NCI-H187 treated with DMSO at 0.1 percent for 48 hours (cell line): ENCODE data around the gene MYEOV.

Experiments
- DNase-seq: peaks from one replicate; lab custom pipeline; 2025; lab: John Stamatoyannopoulos, UW

MYEOV gene

DNA sequence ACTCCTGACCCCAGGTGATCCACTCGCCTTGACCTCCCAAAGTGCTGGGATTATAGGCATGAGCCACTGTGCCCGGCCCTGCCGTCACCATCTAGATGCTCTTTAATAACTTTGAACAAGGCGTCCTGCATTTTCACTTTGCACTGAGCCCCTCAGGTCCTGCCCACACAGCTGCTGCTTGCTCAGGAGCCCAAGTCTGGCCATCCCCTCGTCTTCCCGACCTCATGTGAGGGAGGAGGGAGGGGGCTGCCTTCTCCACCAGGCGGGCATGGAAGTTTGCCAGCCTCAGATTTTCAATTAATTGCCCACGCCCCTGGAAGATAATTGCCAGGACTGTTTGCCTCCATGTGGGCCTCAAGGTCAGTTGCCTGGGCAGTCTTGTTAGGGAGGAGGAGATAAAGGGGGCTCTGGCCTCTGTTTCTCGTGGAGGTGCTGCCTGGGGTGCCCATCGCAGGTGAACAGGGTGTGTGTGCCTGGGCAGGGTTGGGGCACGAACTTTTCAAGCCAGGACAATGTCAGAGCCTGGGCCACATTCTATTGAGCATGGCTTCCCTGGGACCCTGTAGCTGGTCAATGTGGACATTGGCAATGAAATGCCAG lies 27.9 kb upstream of the MYEOV start:
- no peak for DNase-seq

DNA sequence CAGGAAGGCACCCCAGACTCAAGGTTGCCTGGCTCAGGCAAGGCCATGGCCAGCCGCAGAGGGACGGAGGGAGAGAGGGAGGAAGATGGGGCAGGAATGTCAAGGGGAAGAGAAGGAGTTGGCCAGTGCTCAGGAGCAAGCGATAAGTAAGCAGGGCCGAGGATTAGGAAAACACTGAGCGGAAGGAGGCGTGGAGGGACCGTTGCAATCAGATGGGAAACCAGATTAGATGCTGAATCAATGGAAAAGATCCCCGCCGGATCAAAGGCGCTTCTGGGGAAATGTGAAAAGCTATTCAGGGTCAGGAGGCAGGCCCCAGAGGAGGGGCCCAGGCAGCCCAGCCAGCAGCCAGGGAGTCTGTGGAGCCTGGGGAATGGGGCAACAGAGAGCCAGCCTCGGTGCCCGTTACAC lies 26.6 kb upstream of the MYEOV start:
- no peak for DNase-seq

DNA sequence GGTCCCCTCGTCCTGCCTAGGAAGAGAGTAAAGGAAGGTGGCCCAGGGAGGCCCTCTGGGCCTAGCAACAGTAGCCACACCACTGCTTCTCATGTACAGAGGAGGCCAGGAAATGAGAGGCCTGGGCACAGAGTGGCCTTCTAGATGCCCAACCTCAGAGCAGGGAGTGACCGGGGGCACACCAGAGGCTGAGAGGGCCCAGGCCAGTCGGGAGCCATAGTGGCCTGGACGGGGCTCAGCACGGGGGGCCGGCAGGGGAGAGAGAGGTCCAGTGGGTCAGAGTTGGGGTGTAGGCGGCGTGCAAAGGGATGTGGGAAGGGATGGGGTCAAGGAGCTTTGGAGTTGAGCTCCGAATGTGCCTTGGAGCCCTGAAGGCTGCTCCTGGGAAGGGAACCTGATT lies 25.0 kb upstream of the MYEOV start:
- DNase-seq: no peak

DNA sequence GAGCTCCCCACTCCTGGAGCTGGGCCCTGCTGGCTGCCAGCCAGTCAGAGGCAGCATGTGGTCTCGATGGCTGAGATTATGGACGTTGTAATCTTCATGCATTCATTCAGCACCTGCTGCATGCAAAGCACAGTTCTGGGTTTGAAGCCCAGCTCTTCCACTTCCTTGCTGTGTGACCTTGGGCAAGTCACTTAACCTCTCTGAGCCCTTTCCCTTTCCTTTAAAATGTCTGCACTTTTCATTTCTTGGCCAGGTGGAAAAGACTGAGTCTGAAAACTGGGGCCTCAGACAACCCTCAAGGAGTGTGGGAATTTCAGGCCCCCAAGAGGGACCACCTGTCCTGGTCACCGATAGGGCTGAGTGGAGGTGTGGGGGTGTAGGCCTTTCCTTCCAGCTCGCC lies 24.6 kb upstream of the MYEOV start:
- no peak for DNase-seq

DNA sequence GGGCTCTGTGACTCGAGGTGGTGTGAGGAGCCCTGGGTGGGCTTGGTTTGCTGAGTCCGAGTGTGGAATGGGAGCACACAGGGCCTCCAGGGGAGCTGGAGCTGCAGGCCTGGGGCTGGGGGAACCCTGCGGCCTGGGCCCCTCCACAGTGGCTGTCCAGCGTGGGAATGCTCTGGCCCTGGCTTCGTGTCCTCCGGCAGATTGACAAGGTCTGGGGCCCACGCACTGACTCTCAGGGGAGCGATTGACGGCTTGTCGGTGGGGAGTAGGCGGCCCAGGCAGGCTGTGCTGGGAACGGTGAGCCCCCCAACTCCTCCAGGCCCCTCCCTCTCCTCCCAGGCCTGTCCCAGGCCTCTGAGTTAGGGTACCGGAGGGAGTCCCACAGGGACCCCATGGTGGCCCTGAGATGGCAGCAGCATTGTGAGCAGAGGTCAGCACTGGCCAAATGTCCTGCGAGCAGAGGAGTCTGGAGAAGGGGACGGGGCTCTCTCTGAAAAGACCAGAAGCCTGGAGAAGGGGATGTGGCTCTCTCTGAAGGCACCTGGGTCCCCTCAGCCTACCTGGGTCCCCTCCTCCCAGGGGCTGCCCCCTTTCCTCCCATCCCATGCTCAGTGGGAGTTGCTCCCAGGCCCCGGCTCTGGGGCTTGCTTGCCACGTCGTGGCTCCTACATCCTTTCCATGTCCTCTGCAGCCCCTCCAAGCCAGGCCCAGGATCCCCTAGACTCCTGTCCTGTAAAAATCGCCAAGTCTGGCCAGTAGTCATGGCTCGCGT lies 23.8 kb upstream of the MYEOV start:
- no peak for DNase-seq

DNA sequence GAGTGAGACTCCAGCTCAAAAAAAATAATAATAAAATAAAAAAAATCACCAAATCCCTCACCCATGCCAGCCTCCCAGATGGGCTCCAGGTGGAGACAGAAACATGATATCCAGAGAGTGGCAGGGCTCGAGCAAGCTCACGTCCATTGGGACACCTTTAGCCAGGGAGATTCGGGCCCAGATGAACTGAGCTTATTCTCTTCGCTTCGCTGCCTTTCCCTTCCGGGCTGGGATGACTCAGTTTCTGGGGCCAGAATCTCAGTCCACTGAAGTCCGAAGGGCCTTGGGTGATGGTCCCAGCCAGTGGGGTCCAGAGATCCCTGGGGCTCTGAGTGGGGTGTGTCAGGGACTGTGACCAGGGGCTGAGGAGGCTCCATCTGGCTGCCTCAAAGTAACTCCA lies 23.0 kb upstream of the MYEOV start:
- no peak for DNase-seq

DNA sequence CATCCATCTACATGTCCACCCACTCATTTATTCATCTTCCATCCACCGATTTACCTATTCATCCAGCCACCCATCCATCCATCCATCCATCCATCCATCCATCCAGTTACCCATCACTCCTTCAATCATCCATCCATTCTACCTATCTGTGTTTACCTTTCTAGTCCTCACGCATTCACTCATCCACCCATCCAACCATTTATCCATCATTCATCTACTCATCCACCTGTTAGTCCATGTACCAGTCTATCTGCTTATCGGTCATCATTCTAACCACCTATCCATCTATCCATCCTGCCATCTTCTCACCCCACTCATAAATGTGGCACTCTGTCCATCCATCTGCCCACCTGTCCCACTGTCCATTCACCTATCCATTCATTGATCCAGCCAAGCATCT lies 21.9 kb upstream of the MYEOV start:
- no peak for DNase-seq

DNA sequence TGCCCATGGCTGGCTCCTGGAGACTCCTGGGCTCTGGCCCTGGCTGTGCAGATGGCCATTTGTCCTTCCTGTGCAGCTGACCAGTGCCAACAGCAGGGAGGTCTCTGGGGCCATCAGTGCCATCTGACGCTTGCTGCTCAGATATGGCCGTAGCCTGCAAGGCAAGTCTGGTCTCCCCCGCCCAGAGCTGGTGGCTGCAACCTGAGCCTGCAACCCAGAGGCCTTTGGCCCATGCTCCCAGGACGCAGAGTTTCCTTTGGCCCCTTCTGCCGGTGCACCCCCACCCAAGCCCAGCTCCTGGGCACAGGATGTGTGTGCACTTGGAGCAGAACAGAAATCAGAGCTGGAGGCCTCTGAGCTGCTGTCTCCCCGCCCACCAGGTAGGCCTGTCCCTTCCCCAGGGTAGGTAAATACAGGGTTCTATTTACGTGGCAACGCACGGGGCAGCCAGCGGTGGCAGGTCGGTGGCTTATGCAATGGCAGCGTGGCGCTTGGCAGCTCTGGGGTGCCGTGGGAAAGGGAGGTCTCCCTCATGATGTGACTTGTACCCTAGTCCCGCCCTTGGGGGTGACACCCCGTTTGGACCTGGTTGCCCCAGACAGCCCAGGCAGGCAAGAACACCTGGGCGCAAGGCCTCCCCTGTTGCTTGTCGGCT lies 21.0 kb upstream of the MYEOV start:
- DNase-seq: no peak

DNA sequence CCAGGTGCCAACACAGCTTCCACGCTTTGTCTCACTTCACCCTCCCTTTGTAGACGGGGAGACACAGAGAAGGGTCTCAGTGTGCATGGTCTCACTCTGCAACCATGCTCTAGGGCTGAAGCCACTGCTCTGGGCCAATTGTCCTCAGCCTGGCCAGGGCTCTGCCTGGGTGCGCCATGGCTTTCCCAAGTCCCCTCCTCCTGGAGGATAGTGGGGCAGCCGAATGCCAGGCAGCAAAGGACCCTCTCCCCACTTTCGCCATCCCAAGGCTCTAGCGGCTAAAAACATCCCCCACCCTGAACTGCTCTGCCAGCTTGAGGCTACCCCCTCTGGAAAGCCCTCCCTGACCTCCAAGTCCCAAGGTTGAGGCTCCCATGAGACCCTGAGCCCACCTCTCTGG lies 20.4 kb upstream of the MYEOV start:
- no peak for DNase-seq

DNA sequence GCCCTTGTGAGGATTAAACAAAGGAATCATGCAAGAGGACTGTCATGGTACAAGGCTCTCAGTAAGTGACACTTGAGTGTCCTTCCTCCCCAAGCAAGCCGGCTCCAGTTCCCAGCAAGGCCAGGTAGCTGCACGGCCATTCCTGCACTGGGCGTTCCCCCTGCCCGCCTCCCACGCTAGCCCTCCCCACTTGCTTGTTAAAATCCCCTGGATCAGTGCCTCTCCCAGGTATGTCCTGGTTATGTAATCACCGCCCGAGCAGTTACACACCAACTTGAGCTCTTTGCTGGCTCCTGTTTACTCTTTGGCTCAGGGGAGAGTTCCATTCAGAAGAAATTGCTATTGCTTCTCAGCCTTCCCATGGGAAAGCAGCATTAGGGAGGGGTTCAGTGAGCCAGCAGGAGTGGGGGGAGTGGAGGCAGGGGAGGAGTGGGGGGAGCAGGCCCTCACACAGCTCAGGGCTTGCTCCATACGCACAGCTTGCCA lies 19.4 kb upstream of the MYEOV start:
- DNase-seq: no peak

DNA sequence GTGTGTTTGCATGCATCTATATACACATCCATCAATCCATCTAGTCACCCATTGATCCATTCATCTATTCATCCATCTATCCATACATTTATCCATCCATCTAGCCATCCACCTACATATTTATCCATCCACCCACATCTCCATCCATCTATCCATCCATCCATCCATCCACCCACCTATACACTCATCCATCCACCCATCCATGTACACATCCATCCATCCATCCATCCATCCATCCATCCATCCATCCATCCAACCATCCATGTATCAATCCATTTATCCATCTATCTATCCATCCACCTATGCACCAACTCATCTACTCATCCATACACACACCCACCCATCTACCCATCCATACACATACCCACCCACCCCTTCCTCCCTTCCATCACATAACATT lies 18.8 kb upstream of the MYEOV start:
- DNase-seq: no peak

DNA sequence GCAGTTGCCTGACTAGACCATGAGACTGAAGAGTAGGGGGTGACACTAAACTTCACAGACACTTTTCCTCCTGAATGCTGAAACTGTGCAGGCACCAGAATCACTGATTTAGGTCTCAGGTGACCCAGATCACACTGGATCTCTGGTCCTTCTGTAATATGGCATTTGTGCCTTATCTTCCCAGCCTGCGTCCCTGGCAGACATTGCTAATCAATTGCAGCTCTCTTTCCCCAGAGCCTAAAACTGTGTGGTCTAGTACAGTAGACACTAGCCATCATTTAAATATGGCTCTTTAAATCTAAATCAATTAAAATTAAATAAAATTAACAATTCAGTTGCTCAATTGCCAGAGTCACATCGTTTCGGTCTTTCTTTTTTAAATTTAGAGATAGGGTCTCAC lies 17.8 kb upstream of the MYEOV start:
- no peak for DNase-seq

DNA sequence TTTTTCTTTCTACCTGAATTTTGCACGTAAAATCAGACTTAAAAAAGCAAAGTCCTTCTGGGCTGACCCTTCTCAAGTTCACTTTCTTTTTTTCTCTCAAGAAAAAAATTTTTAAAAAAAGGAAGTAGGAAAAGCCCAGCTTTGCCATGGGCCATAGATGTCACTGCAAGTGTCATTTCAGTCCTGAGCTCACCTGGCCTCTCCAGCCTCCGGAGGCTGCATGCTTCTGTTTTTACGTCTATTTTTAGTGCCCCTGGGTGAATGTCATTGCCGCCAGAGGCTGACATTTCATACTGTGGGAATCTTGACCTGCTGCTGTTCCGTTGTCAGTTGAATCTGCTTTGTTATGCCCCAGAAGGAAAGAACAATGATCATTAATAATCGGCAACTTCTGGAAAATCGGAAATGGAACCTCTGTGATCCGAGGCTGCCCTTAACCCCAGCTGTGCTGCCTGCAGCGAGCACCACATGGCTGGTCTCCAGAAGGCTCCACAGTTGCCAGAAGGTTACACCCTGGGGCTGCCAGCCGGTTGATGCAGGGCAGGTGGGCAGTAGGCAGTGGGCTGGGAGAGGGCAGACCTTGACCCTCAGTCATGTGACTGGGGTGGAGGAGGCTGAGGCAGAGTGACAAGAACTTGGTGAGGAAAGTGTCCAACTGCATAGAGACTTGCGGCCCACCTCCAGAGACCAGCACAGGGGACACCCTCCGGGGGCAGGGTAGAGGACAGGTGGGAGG lies 16.7 kb upstream of the MYEOV start:
- no peak for DNase-seq

DNA sequence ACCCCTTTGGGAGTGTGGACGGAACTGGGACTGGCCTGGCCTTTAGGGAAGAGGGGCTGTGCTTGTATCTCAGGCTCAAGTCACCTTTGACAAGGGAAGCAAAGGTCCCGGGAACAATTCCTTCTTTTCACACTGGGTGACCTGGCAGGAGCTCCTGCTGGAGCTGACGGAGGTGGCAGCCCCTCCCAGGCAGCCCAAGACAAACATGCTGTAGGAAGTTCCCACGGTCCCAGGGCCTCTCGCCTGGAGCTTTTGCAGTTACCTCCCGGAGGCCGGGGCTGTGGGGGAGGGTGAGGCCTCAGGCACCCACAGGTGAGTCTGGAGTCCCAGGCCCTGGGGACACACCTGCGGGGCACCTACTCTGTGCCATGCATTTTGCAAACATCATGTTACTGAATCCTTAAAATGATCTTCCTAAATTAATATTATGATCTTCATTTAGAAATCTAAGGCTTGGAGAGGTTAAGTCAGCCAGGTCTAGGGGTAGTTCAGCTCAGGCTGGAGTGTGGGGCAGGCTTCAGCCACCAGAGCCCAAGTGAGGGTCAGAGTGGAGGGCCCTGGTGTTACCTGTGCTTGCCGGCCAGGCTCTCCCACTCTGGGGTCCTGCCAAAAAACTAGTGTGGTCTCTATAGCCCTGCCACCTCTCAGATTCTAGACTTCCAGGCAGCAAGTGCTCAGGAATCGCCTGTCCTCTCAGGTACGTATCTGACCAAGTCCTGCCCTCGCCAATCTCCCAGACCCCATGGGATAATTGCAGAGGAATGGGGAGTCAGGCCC lies 15.7 kb upstream of the MYEOV start:
- DNase-seq: no peak

DNA sequence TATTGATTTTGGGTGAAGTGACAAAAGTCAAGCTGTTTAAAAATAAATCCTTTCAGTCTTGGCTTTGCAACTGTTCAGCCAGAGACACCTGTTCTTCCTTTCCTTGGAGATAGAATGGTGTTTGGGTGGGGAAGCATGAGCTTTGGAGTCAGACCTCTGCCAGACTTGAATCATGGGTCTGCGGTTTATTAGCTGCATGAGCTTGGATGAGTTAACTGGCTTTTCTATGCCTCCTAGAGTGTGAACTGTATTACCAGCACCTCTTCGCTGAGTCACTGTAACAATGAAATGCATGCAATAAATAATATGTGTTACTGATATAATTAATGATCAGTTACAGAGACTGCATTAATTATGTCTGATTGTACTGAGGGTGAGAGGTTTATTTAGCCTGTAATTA lies 13.5 kb upstream of the MYEOV start:
- no peak for DNase-seq

DNA sequence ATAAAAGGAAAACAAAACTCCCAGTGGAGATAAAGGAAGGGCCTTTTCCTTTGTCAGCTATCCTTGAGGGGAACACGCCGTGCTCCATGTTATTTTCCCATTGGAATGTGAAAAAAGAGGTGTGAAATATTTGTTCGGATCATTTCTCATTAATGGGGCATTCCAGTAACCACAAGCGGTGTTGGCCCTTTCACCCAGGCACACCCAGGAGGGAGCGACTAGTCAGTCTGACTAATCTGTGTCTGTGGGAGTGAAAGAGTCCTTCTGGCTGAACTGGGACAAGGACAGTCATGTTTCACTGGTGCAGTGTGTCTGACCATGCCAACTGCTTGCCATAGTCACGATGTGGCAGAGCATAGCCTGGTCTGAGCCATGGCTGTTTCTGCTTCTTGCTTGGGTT lies 13.0 kb upstream of the MYEOV start:
- DNase-seq: no peak

DNA sequence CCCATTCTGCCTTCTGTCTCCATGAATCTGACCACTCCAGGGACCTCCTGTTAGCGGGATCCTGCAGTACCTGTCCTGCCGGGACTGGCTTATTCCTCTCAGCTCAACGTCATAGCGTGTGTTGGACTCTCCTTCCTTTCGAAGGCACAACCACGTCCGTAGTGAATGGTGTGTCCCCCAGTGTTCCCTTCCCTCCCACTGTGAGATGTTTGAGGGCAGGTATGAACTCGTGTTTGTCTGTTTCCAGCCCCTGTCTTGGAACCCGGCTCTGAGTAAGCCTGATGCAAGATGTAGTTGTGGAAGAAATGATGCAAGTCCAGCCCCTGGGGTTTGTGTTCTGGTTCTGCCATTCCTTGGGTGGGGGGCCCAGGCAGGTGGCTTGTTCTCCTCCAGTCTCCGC lies 10.5 kb upstream of the MYEOV start:
- no peak for DNase-seq

DNA sequence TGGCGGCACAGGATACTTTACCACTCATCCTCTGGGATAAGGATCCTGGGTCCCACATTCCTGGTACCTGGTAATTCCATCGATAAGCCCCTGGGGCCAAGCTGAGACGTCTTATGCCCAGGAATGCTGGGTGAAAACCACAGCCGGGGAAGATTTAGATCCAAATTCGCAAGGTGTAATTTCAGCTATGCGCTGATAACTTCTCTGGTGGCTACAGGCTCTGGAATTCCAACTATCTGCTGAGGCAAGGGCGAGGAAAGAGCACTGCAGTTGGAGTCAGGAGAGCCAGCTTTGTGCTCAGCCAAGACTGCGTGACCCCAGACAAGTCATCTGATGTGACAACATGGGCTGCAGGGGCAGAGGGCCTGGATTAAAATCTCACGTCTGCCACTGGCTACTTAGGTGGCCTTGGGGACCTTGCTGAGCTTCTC lies 9.9 kb upstream of the MYEOV start:
- no peak for DNase-seq

DNA sequence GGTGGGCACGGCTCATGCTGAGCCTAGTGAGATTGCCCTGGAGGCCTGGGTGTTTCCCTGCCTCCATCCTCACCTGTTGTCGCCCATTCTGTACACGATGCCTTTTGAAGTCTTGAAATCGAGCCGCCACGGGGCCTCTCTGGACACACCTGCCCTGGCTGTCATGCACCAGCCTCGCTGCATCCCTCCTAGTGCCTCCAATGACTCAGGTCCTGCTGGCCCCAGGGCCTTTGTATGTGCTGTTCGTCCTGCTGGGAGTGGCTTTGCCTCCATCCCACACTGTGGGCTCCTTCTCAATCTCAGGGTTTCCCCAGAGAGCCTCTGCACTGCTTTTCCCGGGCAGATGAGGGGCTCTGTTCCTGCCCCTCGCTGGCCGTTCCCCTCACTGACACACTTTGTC lies 8.9 kb upstream of the MYEOV start:
- no peak for DNase-seq

DNA sequence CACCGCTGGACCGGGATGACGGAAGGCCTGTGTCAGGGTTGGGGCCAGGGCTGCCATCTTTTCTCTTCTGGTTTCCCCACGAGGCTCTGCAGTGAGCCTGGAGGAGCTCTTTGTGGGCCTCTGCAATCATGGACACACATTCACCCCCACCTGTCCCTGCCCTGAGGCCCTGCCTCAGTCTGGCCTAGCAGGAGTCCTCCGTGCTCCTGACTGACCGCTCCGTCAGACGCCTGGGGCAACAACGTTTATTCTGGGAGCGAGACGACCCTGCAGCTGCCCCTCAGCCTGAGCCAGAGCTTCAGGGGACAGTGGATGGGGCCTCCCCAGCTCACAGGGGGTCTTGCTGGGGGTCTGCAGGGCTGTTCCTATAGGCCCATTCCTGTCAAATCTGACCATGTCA lies 8.2 kb upstream of the MYEOV start:
- DNase-seq: no peak

DNA sequence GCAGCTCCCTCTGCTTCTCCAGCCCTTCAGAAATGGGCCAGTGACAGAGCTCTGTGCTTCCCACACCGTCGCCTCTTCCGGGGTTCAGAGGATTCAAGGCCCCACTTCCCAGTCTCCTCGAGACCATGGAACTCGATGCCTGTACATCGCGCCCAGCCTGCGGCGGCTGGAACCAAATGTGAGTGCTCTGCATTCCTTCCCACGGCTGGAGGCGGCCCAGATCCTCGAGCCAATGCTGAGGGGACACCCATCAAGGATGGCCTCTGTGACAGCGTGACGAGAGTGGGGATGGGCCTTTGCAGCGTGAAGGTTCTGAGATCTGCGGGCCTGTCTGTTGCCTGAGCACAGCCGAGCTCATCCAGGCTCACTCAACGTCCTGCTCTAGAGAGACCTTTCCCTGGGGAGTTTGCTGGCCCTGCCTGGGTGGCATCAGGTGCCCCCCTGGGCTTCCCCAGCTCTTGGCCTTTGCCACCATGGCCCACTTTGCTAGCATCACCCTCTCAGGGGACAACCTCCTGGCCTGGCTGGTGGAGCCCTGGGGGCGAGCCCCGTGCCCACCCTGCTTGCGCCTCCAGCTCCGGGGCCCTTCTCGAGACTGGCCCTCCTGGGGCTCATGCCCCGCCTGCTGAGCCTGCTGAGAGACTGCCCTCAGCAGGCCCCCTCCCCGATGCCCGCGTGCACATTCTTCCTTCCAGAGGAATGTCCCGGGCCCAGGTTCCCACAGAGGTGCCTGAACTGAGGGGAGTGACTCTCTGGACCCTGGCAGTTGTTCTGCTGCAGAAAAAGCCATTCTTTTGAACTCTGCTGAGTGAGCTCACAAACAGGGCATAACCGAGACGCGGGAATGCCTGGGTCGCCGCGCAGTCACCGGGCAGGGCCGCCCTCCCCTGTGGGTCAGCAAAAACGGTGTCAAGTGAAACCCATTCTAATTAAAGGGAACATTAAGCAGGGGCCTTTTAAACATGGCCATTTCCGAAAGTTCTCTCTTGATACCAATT lies 7.3 kb upstream of the MYEOV start:
- DNase-seq: no peak
